WI38 (cell line): Measurements from ENCODE around the gene TUBGCP6.
"Not testable (repeated sequence)": the region's sequence is repeated elsewhere in the genome, so short reads cannot be mapped to it uniquely, and the experiment has no call there.

Experiments
- H3K4me3 ChIP-seq: 2 replicates; pipeline ENCODE4 v1.5.1; 2011; ENCODE audit warnings: low read depth, mild to moderate bottlenecking, control low read depth, low read length
- TF ChIP-seq, protein P1 (sequence below): IDR thresholded peaks from 2 replicates; pipeline ENCODE4 v1.5.1; 2012; ENCODE audit warnings: low read depth, mild to moderate bottlenecking, control low read depth, low read length

Gene TUBGCP6

DNA sequence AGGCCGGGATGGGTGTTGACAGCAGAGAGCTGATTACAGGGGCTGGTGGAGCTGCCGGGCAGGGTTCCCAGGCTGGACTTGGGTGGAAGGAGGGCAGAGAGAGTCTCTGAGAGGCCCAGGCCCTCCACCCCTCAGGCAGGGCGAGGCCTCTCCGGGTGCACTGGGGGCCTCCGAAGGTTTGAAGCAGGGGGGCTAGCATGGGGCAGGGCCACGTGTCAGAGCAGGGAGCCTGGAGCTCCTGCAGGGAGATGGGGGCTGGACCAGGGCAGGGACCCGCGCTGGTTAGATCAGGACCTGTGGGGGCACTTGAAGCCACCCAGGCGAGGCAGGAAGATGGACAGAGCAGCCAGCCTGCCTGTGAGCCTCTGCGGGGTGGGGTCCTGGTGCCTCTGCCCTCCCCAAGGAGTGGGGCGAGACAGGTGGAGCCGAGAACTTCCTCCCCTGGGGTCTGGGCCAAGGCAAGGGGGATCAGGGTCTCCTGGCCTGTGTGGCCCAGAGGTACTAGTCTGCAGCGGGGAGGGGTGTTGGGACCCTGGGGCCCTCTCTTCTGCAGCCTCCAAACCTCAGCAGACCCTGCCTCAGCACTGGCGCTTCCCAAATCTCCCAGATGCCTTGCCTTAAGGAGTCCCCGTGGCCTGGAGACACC lies 73.4 kb downstream of the TUBGCP6 start:
- TF ChIP-seq, protein P1, sequence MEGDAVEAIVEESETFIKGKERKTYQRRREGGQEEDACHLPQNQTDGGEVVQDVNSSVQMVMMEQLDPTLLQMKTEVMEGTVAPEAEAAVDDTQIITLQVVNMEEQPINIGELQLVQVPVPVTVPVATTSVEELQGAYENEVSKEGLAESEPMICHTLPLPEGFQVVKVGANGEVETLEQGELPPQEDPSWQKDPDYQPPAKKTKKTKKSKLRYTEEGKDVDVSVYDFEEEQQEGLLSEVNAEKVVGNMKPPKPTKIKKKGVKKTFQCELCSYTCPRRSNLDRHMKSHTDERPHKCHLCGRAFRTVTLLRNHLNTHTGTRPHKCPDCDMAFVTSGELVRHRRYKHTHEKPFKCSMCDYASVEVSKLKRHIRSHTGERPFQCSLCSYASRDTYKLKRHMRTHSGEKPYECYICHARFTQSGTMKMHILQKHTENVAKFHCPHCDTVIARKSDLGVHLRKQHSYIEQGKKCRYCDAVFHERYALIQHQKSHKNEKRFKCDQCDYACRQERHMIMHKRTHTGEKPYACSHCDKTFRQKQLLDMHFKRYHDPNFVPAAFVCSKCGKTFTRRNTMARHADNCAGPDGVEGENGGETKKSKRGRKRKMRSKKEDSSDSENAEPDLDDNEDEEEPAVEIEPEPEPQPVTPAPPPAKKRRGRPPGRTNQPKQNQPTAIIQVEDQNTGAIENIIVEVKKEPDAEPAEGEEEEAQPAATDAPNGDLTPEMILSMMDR: no peak
- H3K4me3 ChIP-seq: no peak overlapping the region; the same call in 1 of the 2 replicates

DNA sequence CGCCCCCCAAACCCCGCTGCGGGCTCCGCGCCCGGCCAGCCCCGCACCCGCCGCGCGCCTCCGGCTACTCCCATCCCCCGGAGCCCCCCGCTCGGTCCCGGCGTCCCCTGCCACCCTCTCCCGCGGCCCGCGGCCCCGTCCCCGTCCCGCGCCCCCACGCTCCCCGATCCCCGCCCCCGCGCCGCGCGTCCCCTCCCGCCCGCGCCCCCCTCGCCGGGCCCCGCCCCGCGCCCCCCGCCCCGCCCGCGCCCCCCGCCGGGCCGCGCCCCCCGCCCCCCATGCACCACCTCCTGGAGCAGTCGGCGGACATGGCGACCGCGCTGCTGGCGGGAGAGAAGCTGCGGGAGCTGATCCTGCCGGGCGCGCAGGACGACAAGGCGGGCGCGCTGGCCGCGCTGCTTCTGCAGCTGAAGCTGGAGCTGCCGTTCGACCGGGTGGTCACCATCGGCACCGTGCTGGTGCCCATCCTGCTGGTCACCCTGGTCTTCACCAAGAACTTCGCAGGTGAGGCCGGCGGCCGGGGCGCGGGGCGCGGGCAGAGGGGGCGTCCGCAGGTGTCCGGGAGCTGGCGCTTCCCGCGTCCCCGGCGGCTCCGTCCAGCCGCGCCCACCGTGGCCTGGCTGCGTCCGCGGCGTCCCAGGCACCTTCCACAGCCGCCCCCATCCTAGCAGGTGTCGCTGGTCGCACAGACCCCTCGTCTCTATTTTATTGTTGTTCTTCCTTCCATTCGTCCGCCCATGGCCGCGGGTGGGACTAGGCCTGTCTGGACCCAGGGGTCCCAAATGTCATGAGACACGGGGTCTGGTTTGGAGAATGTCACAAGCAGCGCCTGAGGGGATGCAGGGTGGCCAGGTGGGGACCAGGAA lies 74.1 kb downstream of the TUBGCP6 start, which contains the start of gene PANX2:
Gene PANX2, plus strand, starts transcription at position 279 of the 866 bp plus-strand sequence. Its CDS starts 0 bp downstream, at position 279.
- TF ChIP-seq, protein P1: no peak
- H3K4me3 ChIP-seq: peak within 1 kb of the TSS; percentile 41

DNA sequence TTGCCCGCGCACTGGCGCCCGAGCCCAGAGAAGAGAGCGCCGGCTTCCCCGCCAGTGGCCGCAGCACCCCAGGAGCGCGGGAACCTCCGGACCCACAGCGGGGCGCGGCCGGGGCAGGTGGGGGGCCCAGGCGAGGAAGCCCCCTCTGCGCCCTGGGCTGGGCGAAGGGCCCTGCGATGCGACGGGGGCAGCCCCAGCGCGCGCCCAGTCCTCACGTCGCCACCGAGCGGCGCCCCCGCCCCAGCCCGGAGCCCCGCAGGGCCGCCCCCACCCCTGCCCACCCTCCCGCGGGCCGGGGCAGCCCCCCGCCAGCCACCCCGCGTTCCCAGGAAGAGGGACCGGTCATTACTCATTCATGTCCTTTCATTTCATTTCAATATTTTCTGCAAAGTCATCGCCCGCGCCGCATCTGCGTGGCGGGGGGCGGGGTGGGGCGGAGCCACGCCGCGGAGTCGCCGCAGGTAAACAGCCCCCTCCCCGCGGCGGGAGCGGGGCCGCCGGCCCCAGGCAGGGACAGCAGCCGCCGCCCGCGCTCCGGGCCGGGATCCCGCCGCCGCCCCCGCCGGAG lies 75.0 kb downstream of the TUBGCP6 start:
- H3K4me3 ChIP-seq: peak overlapping the region; percentile 41
- TF ChIP-seq, protein P1: no peak

DNA sequence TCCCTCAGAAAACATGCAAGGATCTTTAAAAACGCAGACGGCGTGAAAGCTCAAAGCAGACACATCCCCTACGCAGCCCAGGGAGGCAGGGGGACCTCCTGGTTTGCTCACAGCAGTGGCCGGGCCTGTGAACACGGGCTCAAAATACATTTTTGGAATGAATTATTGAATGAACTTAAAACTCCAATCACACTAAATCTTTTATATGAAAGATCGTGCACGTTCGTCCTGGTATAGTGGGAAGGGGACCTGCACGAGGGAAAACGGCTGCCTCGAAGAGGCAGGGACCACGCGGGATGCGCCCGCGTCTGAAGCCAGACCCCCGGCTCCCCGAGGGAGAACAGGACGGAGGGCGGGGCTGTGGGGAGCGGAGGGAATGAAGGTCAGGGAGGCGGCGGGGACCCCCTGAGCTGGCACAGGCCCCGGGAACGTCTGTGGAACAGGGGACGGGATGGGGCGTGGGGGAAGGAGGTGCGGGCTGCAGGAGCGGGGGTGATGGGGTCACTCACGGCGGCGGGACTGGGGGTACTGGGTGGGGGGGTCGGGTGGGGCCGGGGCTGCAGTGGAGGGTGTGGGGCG lies 75.6 kb downstream of the TUBGCP6 start:
- TF ChIP-seq, protein P1: no peak
- H3K4me3 ChIP-seq: no peak overlapping the region

DNA sequence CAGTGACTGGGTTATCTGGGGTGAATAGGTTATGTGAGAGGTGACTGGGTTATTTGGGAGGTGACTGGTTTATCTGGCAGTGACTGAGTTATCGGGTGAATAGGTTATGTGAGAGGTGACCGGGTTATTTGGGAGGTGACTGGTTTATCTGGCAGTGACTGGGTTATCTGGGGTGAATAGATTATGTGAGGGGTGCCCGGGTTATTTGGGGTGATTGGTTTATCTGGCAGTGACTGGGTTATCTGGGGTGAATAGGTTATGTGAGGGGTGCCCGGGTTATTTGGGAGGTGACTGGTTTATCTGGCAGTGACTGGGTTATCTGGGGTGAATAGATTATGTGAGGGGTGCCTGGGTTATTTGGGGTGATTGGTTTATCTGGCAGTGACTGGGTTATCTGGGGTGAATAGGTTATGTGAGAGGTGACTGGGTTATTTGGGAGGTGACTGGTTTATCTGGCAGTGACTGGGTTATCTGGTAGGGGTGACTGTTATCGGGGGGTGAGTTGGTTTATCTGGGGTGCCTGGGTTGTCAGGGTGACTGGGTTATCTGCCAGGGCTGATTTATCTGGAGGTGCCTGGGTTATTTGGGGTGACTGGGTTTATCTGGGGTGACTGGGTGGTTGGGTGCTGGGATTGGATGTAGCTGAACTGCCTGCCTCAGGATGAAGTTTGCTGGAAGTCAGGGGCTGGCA lies 76.2 kb downstream of the TUBGCP6 start:
- H3K4me3 ChIP-seq: not testable (repeated sequence)

DNA sequence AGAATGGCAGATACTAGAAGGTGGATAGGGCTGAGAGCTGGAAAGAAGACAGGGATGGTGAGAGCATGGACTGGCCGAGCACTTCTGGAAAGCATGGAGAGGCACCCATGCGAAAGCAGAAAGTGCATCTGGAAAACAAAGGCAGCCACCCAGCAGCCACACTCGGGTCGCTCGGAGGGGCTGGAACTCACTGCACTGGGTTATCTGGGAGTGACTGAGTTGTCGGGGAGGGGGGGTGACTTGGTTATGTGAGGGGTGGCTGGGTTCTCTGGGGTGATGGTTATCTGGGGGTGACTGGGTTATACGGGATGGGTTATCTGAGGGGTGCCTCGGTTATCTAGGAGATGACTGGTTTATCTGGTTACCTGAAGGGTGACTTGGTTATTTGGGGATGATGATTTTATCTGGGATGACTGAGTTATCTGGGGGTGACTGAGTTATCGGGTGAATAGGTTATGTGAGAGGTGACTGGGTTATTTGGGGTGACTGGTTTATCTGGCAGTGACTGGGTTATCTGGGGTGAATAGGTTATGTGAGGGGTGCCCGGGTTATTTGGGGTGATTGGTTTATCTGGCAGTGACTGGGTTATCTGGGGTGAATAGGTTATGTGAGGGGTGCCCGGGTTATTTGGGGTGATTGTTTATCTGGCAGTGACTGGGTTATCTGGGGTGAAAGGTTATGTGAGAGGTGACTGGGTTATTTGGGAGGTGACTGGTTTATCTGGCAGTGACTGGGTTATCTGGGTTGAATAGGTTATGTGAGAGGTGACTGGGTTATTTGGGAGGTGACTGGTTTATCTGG lies 76.9 kb downstream of the TUBGCP6 start:
- TF ChIP-seq, protein P1: no peak
- H3K4me3 ChIP-seq: no peak overlapping the region
